Fibroblast of pulmonary artery (primary cell): ENCODE measurements around the gene CRB1.

Experiments
- DNase-seq: peaks from one replicate; pipeline ENCODE4 v3.0.0-alpha.2; 2010; ENCODE audit warnings: low read depth
- H3K4me3 ChIP-seq: replicated peaks from 2 replicates; pipeline ENCODE4 v1.5.1; 2011; ENCODE audit warnings: low read depth, mild to moderate bottlenecking, control low read depth, low read length, moderate library complexity
- TF ChIP-seq, protein P1 (sequence below): IDR thresholded peaks from 2 replicates; pipeline ENCODE4 v1.5.1; 2011; ENCODE audit warnings: mild to moderate bottlenecking, control low read depth, low read length, inconsistent platforms; ENCODE audit errors: missing control alignments

CRB1 gene

DNA sequence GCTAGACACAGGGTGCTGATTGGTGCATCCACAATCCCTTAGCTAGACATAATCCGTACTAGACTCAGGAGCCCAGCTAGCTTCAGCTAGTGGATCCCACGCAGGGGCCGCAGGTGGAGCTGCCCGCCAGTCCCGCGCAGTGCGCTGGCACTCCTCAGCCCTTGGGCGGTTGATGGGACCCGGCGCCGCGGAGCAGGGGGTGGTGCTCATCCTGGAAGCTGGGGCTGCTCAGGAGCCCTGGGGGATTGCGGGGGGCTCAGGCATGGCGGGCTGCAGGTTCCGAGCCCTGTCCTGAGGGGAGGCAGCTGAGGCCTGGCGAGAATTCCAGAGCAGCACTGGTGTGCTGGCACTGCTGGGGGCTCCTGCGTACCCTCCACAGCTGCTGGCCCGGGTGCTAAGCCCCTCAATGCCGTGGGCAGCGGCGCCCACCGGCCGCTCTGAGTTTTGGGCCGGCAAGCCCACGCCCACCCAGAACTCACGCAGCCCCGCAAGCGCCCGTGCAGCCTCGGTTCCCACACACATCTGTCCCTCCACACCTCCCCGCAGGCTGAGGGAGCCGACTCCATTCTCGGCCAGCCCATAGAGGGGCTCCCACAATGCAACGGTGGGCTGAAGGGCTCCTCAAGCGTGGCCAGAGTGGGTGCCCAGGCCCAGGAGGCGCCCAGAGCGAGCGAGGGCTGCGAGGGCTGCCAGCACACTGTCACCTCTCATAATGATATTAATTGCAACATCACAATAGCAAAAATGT is 87.4 kb downstream of the CRB1 start:
- no peak overlapping the region for H3K4me3 ChIP-seq
- TF ChIP-seq, protein P1, sequence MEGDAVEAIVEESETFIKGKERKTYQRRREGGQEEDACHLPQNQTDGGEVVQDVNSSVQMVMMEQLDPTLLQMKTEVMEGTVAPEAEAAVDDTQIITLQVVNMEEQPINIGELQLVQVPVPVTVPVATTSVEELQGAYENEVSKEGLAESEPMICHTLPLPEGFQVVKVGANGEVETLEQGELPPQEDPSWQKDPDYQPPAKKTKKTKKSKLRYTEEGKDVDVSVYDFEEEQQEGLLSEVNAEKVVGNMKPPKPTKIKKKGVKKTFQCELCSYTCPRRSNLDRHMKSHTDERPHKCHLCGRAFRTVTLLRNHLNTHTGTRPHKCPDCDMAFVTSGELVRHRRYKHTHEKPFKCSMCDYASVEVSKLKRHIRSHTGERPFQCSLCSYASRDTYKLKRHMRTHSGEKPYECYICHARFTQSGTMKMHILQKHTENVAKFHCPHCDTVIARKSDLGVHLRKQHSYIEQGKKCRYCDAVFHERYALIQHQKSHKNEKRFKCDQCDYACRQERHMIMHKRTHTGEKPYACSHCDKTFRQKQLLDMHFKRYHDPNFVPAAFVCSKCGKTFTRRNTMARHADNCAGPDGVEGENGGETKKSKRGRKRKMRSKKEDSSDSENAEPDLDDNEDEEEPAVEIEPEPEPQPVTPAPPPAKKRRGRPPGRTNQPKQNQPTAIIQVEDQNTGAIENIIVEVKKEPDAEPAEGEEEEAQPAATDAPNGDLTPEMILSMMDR = no peak
- DNase-seq = no peak

DNA sequence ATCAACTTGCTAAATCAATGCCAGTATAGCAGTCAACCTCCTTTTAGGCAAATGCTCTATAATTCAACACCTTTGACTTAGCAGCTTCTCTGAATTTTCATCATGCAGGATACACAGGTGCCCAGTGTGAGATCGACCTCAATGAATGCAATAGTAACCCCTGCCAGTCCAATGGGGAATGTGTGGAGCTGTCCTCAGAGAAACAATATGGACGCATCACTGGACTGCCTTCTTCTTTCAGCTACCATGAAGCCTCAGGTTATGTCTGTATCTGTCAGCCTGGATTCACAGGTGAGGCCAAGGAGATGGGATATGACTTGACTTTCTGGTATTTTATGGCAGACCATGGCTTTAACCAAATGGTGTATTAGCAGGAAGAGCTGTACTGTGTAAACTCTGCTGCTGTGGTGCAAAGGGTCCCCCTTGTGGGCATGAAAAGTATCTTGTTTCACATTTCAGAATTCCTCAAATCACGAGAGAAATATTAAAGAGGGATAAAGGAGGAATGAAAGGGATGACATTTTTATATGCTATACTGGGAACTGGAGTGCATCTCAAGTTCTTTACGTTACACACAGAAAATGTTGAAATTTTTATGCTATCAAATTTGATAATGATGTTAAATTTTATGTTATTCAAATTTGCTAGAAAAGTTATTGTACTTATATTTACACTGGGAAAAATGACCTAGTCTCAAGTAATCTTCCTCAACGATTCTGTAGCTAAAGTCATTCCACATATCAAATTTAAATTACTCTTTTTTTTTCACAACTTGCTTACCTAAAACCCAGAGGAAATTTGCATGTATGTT is 88.9 kb downstream of the CRB1 start:
- TF ChIP-seq, protein P1 = peak; percentile 85
- no peak overlapping the region for H3K4me3 ChIP-seq
- peak; percentile 78 for DNase-seq

DNA sequence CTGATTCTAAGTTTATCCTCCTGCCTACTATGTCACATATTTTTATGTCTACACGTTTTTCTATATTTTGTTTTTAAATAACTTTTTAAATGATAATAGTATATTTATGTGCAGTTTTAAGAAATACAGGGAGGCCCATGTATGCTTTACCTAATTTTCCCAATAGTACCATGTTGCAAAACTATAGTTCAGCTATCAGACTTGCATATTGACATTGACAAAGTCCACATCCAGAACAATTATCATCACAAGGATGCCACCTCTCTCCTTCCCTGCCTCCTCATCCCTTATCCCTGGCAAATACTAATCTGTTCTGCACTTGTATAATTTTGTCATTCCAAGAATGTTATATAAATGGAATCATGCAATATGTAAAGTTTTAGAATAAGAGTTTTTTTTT is 90.9 kb downstream of the CRB1 start:
- TF ChIP-seq, protein P1 = no peak
- no peak overlapping the region for H3K4me3 ChIP-seq
- no peak for DNase-seq

DNA sequence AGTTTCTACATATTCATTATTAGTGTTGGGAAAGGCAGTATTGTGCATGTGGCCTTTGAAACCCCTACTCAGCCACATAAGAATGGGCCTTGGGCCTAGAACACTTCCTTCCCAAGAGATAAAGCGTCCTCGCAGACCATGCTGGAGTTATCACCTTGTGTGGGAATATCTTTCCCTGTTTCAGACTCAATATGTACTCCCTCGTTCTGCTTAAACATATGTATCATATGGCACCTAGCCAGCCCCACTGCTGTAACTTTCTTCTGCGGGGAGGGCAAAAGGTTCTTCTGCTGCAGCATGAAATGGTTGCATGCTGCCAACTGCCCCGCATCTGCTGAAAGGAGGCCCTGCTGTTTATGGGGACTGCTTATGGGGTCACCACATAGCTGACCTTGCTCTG is 92.0 kb downstream of the CRB1 start:
- DNase-seq = peak; percentile 81
- no peak overlapping the region for H3K4me3 ChIP-seq
- TF ChIP-seq, protein P1 = no peak

DNA sequence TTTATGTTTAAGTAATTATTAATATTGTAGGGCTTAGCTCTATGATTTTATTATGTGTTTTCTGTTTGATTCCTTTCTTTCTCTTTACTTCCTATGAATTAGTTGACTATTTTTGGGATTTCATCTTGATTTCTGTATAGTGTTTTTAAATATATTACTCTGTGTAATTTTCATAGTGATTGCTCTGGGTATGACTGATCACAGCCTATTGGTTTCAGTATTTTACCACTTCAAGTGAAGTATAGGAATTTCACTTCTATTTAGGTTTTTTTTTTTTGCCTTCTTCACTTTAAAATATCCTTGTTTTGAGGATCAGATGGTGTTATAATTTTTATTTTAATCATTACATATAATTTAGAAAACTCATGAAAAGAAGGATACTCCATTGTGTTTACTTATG is 94.8 kb downstream of the CRB1 start:
- H3K4me3 ChIP-seq = no peak overlapping the region
- DNase-seq = no peak
- TF ChIP-seq, protein P1 = no peak

DNA sequence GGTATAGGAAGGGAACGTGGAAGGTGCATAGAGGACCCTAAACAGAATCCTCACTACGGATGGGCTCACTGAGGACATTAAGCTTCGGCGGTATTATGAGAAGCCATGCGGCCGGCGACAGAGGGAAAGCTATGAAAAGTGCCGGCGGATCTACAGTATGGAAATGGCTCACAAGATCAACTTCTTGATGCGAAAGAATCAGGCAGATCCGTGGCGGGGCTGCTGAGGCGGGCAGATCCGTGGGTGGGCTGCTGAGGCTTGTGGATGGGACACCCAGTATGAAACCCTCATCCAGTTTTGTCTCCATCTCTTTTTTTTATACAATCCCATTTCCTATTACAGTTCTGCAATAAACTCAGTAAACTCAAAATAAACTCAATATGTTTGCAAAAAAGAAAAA is 95.8 kb downstream of the CRB1 start:
- TF ChIP-seq, protein P1 = no peak
- DNase-seq = no peak
- H3K4me3 ChIP-seq = no peak overlapping the region
